ENCODE results near the gene SRRM5.

The SRRM5 gene

DNA sequence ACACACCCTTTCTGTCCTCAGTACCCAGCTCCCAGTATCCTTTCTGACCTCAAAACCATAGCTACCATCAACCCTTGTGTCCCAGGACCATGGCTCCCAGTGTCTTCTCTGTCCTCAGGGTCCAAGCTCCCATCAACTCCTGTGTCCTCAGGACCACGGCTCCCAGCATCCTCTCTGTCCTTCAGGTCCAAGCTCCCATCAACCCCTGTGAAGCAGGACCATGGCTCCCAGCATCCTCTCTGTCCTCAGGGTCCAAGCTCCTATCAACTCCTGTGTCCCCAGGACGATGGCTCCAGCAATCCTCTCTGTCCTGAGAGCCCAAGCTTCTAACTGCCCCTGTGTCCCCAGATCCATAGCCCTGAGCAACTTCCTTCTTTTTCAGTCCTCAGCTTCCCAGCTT, 29.4 kb downstream of the SRRM5 start:
- Histone ChIP-seq H3K4me3 (ENCODE audit: insufficient read depth, low read length, poor library complexity, severe bottlenecking) (no peak overlapping the region), H3K4me2 (ENCODE audit: low read depth, low read length, poor library complexity, severe bottlenecking) (no peak overlapping the region), H3K9ac (ENCODE audit: low read length) (no peak overlapping the region), H3K9me2 (replicated peaks; ENCODE audit: insufficient read depth, low read length) (no peaks in the 10 kb centered on the region), H2AFZ (ENCODE audit: low read depth, low read length, severe bottlenecking) (no peak overlapping the region), H3F3A (ENCODE audit: insufficient read depth) (no peaks in the 10 kb centered on the region), H3K9me3 (ENCODE audit: insufficient read depth, low read length) (no peaks in the 10 kb centered on the region), H3K27me3 (ENCODE audit: low read length) (no peaks in the 10 kb centered on the region), H4K20me1 (ENCODE audit: low read depth, low read length) (no peaks in the 10 kb centered on the region), H3K79me2 (ENCODE audit: insufficient read depth, low read length) (no peaks in the 10 kb centered on the region), H3K27ac (ENCODE audit: low read depth, low read length) (no peak overlapping the region), H3K36me3 (ENCODE audit: low read length) (no peaks in the 10 kb centered on the region)
- no peak for TF ChIP-seq EZH2phosphoT487 (conservative IDR thresholded peaks at IDR 0.05; ENCODE audit: low read length)
- TF ChIP-seq, protein P1, sequence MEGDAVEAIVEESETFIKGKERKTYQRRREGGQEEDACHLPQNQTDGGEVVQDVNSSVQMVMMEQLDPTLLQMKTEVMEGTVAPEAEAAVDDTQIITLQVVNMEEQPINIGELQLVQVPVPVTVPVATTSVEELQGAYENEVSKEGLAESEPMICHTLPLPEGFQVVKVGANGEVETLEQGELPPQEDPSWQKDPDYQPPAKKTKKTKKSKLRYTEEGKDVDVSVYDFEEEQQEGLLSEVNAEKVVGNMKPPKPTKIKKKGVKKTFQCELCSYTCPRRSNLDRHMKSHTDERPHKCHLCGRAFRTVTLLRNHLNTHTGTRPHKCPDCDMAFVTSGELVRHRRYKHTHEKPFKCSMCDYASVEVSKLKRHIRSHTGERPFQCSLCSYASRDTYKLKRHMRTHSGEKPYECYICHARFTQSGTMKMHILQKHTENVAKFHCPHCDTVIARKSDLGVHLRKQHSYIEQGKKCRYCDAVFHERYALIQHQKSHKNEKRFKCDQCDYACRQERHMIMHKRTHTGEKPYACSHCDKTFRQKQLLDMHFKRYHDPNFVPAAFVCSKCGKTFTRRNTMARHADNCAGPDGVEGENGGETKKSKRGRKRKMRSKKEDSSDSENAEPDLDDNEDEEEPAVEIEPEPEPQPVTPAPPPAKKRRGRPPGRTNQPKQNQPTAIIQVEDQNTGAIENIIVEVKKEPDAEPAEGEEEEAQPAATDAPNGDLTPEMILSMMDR (IDR thresholded peaks at IDR 0.05; ENCODE audit: insufficient read depth, low read length, poor library complexity, severe bottlenecking) = no peak

DNA sequence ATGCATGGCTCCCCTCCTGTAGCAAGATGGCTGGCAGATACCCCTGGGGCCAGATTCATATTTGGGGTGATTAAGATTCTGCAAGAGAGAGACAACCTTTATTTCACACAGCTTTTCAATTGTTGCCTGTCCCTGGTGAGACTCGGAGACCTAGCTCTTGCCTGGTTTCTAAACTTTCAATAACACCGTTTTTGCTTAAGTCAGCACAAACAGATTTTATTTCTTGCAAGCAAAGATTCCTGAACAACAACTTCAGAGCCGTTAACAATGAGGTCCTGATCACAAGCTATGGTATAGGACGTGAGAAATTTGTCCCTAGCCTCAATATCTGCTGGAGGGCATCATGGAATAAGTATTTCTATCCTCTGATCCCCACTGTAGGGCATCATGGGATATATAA, 30.6 kb downstream of the SRRM5 start:
- Histone ChIP-seq H3K36me3 (ENCODE audit: low read length) (no peaks in the 10 kb centered on the region), H4K20me1 (ENCODE audit: low read depth, low read length) (no peaks in the 10 kb centered on the region), H3K4me2 (ENCODE audit: low read depth, low read length, poor library complexity, severe bottlenecking) (no peak overlapping the region), H3K9ac (ENCODE audit: low read length) (no peak overlapping the region), H3K27me3 (ENCODE audit: low read length) (no peaks in the 10 kb centered on the region), H3K9me2 (replicated peaks; ENCODE audit: insufficient read depth, low read length) (no peaks in the 10 kb centered on the region), H3F3A (ENCODE audit: insufficient read depth) (no peaks in the 10 kb centered on the region), H3K4me3 (ENCODE audit: insufficient read depth, low read length, poor library complexity, severe bottlenecking) (no peak overlapping the region), H2AFZ (ENCODE audit: low read depth, low read length, severe bottlenecking) (no peak overlapping the region), H3K27ac (ENCODE audit: low read depth, low read length) (no peak overlapping the region), H3K9me3 (ENCODE audit: insufficient read depth, low read length) (no peaks in the 10 kb centered on the region), H3K79me2 (ENCODE audit: insufficient read depth, low read length) (no peaks in the 10 kb centered on the region)
- TF ChIP-seq, protein P1 (IDR thresholded peaks at IDR 0.05; ENCODE audit: insufficient read depth, low read length, poor library complexity, severe bottlenecking) = no peak
- TF ChIP-seq EZH2phosphoT487 (conservative IDR thresholded peaks at IDR 0.05; ENCODE audit: low read length) = no peak

DNA sequence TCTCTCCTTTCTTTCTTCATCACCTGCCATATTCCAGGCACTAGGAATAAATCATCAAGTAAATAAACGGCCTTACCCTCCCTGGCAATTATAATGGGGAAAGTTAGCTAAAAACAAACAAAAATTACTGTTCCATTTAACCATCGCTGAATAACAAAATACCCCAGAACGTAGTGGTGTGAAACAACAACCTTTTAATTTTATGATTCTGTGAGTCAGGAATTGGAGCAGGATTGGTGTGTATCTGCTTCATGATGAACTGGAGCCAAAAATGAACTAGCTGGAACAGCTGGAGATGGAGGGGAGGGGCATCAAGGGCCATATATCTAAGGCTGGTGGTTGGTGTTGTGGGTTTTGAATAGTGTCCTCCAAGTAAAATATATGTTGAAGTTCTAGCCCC, 31.4 kb downstream of the SRRM5 start:
- Histone ChIP-seq H3K27me3 (ENCODE audit: low read length) (no peaks in the 10 kb centered on the region), H3K9me2 (replicated peaks; ENCODE audit: insufficient read depth, low read length) (no peaks in the 10 kb centered on the region), H3K4me2 (ENCODE audit: low read depth, low read length, poor library complexity, severe bottlenecking) (no peak overlapping the region), H3K79me2 (ENCODE audit: insufficient read depth, low read length) (no peaks in the 10 kb centered on the region), H3F3A (ENCODE audit: insufficient read depth) (no peaks in the 10 kb centered on the region), H3K27ac (ENCODE audit: low read depth, low read length) (no peak overlapping the region), H4K20me1 (ENCODE audit: low read depth, low read length) (no peaks in the 10 kb centered on the region), H3K4me3 (ENCODE audit: insufficient read depth, low read length, poor library complexity, severe bottlenecking) (no peak overlapping the region), H2AFZ (ENCODE audit: low read depth, low read length, severe bottlenecking) (no peak overlapping the region), H3K36me3 (ENCODE audit: low read length) (no peaks in the 10 kb centered on the region), H3K9me3 (ENCODE audit: insufficient read depth, low read length) (no peaks in the 10 kb centered on the region), H3K9ac (ENCODE audit: low read length) (no peak overlapping the region)
- no peak for TF ChIP-seq EZH2phosphoT487 (conservative IDR thresholded peaks at IDR 0.05; ENCODE audit: low read length)
- TF ChIP-seq, protein P1 (IDR thresholded peaks at IDR 0.05; ENCODE audit: insufficient read depth, low read length, poor library complexity, severe bottlenecking) = no peak

Data from SU-DHL-6 (cell line).